Measurements from ENCODE around the gene KMT2E.

GRCh38 chr7:105132335-105132734 lies 118.3 kb downstream of the KMT2E start:
- TF ChIP-seq EZH2 (IDR thresholded peaks at IDR 0.05; ENCODE audit: borderline replicate concordance, insufficient read depth, low read depth, low read length, poor library complexity, severe bottlenecking): no peak
- TF ChIP-seq CTCF (IDR thresholded peaks at IDR 0.05): no peak
